HG03135 (cell line): ENCODE results near the gene PCNX1.

Source experiments
- ATAC-seq: cut with Tn5 transposase; IDR thresholded peaks from one replicate; pipeline ENCODE4 v1.9.1; 2021; ENCODE audit warnings: mild to moderate bottlenecking, moderate library complexity; ENCODE audit not compliant: unreplicated experiment

Gene PCNX1

DNA sequence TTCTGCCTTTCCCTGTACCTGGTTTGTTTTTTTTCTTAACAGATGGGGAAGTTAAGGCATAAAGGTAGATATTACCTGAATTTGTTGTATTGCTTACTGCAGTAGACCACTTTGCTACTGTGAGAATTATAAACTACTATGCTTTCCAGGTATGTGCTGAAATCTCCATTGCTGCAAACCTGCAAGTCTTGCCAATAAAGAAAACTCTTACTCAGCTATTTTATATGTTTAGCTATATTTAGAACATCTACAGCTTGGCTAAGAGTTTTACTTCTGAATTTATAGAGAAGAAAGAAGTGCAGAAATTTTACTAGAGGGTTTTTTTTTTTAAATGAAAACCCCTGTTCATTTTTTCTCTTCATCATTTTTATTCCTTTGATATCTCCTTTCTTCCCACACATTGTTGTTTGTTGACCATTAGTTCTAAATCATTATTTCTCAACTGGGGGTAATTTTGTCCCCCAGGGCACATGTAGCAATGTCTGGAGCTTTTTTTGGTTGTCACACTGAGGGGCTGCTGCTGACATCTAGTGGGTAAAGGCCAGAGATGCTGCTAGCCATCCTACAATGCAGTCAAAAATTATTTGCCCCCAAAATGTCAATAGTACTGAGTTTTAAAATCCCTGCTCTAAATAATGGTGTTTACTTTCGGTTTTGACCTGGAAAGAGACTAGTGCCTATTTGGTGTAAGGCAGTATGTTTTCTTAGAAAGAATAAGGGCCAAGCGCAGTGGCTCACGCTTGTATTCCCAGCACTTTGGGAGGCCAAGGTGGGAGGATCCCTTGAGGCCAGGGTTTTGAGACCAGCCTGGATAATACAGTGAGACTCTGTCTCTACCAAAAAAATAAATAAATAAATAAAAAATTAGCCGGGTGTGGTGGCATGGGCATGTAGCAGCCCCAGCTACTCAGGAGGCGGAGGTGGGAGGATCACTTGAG, 48.6 kb downstream of the PCNX1 start:
- ATAC-seq = no peak

DNA sequence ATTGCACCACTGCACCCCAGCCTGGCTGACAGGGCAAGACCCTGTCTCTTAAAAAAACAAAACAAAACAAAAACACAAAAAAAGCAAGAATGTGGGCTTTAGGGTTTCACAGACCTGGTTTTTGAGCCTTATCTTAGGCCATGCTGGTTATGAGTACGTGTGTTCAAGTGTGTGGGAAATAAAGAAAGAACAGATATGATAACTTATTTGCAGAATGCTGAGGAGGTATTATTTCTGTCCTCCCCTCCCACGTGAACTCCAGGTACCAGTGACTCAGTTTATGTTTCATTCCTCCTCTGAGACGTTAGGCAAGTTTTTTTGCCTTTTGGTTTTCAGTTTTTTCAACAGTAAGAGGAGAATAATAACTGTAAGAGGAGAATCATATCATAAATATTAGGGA, 49.3 kb downstream of the PCNX1 start:
- ATAC-seq = no peak

DNA sequence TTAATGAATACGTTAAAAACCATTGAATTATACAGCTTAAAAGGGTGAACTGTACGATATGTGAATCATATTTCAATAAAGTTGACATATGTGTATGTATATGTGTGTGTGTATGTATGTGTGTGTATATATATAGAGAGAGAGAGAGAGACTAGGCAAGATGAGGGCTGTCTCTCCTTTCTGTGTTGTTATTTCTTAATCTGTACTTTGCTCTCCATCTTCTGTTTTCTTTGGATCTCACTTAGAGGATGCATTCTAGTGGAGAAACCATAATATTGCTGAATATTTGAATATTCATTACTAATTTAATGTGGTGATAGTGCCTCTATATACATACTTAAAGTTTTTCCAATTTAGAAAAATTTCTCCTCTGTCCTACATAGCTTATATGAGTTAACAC, 50.5 kb downstream of the PCNX1 start:
- no peak for ATAC-seq

DNA sequence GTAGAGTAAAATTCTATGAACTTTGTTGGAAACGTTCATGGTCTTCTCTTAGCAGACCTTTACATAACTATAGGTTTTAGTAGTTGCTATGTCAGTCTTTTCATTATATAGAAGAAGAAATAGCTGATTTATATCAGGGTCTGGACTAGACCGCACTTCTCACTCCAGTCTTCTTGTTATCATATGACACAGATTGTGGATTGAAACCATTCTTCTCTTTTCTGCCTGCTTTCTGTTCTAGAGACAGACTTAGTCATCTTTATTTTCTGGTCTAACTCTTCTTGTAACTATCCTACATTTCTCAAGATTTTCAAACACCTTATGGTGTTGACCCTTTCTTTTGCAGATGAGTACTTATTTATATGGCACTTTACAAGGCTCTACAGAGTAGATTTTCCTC, 55.7 kb downstream of the PCNX1 start:
- ATAC-seq = no peak

DNA sequence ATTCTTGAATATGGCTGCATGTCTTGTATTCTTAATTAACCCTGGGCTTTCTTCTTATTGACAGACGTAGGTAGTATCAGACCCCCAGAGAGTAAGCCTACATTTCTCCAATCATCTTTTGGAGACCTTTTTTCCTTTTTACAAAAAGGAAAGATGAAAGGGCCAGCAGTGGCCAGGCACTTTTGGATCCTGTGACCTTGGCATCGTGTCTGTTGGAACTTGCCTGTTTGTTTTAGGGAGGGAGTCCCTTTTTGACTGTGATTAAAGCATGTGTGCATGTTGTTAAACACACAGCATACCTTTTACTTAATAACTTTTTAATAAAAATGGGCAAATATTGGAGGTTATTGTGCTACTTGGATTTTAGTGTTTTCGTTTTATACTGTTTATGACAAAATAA, 57.2 kb downstream of the PCNX1 start:
- no peak for ATAC-seq

DNA sequence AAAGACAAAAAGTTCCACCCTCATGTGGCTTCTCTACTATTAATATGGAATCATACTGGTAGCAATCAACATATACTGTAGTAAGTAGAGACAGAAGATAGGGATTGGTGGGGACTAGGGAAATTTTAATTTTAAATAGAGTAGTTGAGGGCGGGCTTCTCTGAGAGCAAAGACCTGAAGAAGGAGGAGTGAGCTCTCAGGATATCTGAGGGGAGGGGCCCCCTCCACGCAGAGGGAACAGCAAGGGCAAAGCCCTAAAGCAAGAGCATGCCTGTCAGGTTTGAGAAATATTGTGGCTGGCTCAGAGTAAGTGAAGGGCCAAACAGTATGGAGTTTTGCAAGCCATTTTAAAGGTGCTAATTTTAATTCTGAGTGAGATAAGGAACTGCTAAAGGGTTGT, 64.3 kb downstream of the PCNX1 start:
- ATAC-seq = no peak

DNA sequence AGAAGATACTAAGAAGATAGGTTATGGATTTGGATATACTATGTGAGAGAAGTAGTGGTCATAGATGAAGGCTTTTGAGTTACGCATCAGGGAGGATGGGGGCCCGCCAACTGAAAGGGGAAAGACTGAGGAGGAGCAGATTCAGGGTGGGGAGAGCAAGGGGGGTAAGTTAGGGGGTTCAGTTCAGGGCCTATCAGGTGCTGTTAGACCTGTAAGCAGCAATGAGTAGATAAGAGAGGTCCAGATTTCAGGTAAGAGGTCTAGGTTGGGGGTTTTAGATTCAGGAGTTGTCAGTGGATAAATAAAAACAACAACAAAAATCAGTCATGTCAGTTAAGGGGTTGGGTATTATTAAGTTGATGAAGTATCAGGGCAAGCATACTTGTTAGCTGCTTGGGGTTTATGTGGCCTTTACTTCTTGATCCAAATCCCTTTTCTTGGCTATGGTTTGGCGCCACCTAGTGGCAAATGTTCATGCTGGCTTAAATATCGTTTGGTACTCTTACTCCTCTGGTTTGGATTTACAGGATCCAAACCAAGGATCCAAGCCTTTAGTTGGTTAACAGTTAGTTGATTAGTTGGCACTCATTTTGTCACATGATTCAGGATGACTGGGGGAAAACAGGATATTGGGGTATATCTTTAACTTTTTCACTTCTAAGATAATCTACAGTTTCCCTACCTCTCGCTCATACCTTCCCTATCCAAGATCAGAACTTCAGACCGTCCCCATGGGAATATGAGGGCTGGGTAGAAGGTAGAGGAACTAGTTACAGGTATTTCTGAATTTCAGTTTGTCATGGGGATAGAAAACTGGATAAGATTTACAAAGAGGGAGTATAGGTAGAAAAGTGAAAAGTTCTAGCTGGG, 65.1 kb downstream of the PCNX1 start:
- no peak for ATAC-seq

DNA sequence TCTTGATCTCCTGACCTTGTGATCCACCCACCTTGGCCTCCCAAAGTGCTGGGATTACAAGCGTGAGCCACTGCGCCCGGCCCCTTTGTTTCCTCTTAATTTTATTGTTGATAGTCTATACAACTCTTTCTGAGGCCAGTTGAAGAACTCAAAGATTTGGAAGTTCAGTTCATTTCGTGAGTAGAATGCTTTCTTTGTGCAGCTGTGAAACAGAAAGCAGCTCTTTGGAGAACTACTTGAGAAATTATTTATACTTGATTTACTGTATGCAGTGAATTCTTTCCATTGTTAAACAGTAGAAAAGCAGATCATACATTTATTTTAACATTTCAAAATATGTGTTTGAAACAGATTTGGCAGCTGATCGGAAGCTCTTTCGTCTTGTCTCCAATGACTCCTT, 69.3 kb downstream of the PCNX1 start:
- ATAC-seq = no peak

DNA sequence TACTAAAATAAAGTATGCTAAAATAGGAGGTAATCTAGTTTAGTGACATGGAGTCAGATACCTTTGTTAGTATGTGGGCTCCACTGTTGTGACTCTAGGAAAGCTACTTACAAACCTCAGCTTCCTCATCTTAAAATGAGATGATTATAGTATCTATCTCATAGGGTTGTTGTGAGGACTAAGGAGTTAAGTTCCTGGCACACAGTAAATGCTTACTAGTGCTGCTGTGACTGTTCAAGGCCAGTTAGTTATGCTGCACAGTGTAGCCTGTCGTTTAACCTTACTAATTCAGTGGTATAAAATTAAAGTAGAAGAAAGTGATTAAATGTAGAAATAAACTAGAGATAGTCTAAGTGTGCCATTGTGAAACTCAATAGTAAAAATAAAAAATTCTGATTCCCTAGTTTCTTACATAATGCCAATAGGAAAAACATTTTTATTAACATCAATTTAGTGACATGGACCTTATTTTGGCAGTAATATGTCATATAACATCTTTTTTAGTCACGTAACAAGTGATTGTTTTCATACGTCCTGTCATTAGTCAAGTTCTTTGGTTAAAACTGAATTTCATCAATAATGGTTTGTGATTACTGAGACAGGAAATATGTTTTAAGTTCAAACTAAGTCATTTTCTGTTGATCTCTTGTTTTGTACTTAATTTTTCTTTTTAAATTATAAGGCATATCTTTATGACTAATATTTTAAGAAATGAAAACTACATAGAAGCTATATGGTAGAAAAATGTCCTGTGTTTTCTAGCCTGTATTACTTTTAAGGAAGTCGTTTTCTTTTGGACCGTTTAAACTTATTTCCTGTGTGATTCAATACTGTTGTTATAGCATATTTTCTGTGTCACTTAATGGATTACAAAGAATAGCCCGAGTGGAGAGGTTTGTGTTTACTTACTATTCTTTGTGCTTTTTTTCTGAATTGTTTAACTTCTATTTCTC, 74.0 kb downstream of the PCNX1 start:
- no peak for ATAC-seq

DNA sequence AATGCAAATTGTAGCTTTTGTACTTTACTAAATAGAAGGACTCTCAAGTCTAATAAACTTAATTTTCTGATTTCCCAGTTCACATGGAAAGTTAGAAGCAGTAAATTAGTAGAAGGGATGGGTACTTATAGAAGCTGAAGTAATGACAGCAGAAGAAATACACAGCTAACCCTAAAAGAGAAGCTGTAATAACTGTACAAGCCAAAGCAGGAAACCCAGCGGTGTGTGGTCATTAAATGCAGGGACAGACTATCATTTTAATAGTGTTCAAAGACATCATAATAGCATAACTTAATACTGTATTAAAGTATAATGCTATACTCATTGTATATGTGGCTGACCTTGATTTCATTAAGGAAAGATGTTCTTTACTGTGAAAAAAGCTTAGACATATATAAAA, 74.9 kb downstream of the PCNX1 start:
- ATAC-seq = no peak

DNA sequence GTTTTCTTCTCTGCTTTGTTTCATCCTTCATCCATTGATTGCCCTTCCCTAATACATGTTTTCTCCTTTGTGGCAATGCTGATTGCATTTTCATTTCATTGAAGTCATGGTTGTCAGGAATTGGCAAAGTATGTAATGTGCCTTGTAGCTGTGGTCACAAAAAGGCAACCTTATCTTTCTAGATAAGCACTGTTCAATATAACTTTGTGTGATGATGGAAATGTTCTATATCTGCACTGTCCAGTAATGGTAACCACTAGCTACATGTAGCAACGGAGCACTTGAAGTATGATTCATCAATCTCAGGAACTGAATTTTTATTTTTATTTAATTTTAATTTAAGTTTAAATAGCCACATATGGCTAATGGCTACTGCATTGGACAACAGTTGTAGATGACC, 79.8 kb downstream of the PCNX1 start:
- ATAC-seq = no peak

DNA sequence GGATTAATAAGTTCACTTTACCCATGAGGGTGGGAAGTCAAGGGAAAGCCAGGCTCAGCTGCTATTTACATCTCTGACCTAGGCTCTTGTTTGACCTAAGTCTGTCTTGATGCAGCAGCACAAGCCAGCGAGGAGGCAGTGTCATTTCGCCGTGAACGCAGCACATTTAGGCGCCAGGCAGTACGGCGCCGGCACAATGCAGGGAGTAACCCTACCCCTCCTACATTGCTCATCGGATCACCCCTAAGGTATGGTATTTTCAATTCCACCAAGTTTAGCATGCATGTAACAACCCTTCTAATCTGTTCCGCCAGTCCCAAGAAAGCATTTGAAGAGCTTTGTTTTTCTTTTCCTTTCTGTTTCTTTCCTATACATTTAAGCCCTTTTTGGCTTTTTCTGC, 81.2 kb downstream of the PCNX1 start:
- ATAC-seq = no peak

DNA sequence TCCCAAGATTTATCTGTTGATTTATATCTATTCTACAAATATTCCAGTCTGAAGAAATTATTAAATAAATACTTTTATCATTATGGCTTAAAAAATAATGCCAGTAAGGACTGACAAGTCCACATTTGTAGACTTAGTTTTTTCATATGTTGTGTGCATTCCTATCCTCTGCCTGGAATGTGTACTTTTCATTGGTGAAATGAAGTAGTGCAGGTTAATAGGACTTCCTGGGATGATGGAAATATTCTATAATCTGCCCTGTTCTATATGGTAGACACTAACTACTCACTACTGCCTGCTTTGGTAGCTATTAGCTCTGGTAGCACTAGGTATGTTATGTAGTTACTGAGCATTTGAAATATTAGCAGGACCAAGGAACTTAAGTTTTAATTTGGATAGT, 86.7 kb downstream of the PCNX1 start:
- no peak for ATAC-seq

DNA sequence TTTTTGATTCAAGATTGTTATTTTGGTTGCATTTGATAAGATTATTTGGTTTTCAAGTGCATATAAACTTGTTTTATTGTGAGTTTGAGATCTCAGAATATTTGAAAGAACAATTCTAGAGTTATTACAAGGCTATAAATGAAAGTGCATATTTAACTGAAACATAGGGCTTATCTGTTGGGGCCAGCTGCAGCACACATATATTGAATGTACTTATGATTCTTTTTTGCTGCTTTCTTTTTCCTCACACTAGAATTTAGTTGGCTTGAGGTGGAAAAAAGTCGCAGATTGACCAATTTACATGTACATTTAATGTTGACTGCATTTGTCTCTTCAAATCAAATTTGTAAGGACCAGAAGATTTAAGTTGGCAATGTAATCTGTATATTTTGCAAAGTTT, 88.0 kb downstream of the PCNX1 start:
- no peak for ATAC-seq

DNA sequence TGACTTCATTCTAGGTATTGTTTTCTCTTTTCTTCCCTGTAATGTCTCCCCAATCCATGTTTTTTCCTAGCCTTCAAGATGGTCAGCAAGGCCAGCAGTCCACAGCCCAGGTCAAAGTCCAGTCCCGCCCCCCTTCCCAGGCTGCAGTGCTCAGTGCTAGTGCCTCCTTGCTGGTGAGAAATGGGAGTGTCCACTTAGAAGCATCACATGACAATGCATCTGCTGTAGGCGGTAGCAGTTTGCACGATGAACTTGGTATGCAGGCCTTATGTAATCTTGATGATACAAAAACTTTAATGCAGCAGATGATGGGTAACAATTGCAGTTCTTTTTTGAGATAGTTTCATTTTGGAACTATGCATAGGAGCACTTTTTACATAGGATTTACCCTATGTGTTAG, 88.4 kb downstream of the PCNX1 start:
- ATAC-seq = no peak

DNA sequence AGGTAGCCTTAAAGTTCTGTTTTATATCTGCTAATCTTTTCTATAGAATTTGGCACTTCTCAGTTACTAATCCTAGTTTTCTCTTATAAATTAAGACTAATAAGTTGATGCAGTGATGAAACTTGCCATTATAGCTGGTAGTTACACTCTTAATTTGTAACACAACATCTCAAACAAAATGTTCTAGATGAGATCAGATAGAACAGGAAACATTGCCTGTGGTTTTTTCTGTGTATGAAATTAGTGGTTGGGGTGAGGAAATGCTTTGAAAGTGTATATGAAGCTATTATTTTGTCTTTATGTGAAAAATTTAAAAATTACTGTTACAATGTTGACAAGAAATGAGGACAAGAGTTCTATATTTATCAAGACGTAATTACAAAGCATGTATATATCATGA, 91.9 kb downstream of the PCNX1 start:
- ATAC-seq = no peak

DNA sequence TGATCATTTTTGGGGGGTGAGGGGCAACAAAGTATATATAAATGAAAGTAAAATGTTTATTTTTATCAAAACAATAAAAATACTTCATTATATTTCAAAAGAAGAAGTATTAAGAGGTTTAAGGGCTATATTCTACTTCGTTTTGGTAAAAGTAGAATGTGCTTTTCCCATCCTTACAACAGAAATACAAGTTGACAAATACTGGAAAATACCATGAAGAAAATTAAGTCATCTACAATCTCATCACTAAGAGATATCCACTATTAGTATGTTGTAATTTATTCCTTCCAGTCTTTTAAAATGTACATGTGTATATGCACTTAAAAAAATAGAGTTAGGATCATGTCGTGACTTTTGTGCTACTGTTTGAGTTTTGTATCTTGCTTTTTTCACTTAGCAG, 92.8 kb downstream of the PCNX1 start:
- ATAC-seq = no peak

DNA sequence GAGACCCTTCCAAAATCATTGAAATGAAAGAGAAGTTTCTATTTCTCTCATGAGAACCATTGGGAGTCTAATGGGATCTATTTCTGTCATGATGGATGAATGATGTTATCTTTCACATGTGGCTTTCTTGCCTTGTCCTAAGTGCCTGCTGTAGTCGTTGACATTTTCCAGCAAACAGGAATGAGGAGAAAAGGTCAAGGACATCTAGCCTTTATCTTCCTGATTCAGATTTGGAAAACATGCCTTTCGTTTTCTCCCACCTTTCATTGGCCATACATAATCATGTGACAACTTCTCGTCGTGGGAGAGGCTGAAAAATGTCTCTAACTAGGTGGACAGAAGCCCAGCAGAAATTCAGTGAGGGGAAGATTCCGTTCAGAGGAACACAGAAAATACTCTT, 94.5 kb downstream of the PCNX1 start:
- no peak for ATAC-seq

DNA sequence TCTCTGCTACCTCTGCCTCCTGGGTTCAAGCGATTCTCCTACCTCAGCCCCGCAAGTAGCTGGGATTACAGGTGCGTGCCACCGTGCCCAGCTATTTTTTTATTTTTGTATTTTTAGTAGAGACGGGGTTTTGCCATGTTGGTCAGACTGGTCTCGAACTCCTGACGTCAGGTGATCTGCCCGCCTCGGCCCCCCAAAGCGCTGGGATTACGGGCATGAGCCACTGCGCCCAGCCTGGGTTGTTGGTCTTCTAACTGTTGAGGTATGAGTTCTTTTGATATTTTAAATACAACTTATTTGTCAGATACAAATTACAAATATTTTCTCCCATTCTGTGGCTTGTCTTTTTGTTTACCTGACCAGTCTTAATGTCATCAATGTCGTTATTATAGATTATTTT, 95.9 kb downstream of the PCNX1 start:
- ATAC-seq = no peak

DNA sequence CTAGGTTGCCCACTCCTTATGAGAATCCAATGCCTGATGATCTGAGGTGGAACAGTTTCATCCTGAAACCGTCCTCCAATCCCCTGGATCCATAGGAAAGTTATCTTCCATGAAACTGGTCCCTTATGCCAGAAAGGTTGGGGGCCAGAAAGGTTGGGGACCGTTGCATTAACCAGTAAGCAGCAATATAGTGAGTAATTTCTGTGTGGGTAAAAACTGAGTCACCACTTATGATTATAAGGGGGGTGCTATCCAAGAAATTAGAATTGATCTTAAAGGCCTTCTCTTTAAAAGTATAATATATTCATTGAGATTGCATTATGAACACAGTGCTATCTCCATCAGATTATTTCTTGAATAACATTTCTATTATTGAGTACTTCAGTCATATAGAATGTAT, 97.2 kb downstream of the PCNX1 start:
- no peak for ATAC-seq

DNA sequence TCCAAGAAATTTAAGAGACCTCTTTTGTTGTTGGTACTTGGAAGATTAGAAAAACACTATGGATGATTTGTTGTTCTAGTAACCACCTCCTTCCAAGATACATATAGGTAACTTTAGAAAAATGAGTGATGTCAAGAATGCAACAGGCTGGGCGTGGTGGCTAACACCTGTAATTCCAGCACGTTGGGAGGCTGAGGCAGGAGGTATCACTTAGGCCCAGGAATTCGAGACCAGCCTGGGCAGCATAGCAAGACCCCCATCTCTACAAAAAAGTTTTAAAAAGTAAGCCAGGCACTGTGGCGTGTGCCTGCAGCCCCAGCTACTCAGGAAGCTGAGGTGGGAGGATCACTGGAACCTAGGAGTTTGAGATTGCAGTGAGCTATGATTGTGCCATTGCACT, 97.8 kb downstream of the PCNX1 start:
- ATAC-seq = no peak
